SK-N-MC (cell line): Measurements from ENCODE around the gene MYO5A.

Experiments used
- EZH2 ChIP-seq: fragments of 200-600 bp; sonication (generic); IDR thresholded peaks from one replicate; pipeline ENCODE4 v1.6.1; 2017; ENCODE audit warnings: antibody characterized with exemption
- POLR2AphosphoS5 ChIP-seq: IDR thresholded peaks from 2 replicates; pipeline ENCODE4 v1.6.1; 2012; ENCODE audit warnings: mild to moderate bottlenecking, low read depth, low read length, borderline replicate concordance

DNA sequence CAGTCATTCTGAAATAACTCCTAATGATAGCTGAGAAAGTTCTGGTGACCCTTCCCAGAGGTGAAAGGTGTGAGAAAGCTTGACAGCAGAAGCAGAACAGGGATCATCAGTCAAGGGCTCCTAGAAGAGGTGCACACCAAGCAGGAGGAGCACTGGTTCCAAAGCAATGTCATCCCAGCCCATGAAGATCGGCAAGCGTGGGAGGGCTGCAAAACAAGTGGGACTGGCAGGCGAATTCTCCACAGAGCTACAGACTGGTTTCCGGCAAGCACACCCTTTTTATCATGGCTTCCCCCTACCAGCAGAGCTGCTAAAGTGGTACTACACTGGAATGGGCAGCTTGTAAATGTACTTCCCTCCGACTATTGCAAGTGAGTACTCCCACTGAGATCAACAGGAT, 170.7 kb downstream of the MYO5A start:
- TF ChIP-seq POLR2AphosphoS5 (no peak), EZH2 (no peak)
